Measurements from ENCODE around the gene PTGDR2. TPM values are rescaled to one million over a fixed set of nuclear protein-coding genes. Genes with fewer than 3 reads are reported as not detected.

Gene PTGDR2
- under 0.01 and 0.07 TPM in 2 replicates for total RNA-seq

GRCh38 chr11:60855726-60856633 lies at the start of gene PTGDR2:
Gene PTGDR2, minus strand, starts transcription at chr11:60855950. Its CDS starts 2,228 bp downstream, at chr11:60853722.

GRCh38 chr11:60866911-60867870 lies 11.4 kb upstream of the PTGDR2 start, which contains the start of gene ZP1:
Gene ZP1, plus strand, starts transcription at chr11:60867542. Its CDS starts 20 bp downstream, at chr11:60867562.

DNA sequence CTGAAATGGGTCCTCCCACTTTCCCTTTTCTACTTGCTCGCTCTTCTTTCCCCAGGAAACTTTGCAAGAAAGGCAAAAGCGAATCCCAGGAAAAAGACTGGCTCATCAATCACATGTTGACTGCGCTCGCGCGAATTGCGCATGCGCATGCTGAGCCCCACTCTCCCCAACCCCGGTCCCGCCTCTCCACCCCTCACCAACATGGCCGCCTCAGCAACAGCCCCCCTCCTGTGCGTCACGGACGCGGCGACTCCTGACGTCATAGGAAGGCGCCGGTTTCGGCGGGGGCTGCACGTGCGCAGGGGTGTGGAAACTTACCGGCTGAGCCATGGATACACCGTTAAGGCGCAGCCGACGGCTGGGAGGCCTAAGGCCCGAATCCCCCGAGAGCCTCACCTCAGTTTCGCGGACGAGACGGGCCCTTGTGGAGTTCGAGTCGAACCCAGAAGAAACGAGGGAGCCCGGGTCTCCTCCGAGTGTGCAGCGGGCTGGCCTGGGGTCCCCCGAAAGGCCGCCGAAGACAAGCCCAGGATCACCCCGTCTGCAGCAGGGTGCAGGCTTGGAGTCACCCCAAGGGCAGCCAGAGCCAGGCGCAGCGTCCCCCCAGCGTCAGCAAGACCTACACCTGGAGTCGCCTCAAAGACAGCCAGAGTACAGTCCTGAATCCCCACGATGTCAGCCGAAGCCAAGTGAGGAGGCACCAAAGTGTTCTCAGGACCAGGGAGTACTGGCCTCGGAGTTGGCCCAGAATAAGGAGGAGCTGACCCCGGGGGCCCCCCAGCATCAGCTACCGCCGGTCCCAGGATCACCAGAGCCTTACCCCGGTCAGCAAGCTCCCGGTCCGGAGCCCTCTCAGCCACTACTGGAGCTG lies 13.7 kb downstream of the PTGDR2 start, which contains the start of gene CCDC86:
Gene CCDC86 (plus strand): TSS at position 317 of the 871 bp plus-strand sequence. CDS start 12 bp downstream, at position 329.

Other genes with a start within 250 kb of the PTGDR2 start
- not detected in 2 replicates for gene MS4A8, start 156.3 kb downstream of the PTGDR2 start, total RNA-seq
- gene MS4A18, start 131.2 kb downstream of the PTGDR2 start, total RNA-seq, result not detected in 2 replicates
- gene MS4A15, start 99.1 kb downstream of the PTGDR2 start, total RNA-seq, result not detected in 2 replicates
- not detected in 2 replicates for gene MS4A10, start 70.6 kb downstream of the PTGDR2 start, total RNA-seq
- gene CCDC86, start 13.8 kb downstream of the PTGDR2 start, total RNA-seq, result 17.8 and 24.9 TPM in 2 replicates
- not detected in 2 replicates for gene ZP1, start 11.6 kb upstream of the PTGDR2 start, total RNA-seq
- 38.3 and 76.7 TPM in 2 replicates for gene PRPF19, start 50.6 kb upstream of the PTGDR2 start, total RNA-seq
- gene TMEM109, start 58.2 kb upstream of the PTGDR2 start, total RNA-seq, result 6.5 and 29.0 TPM in 2 replicates
- gene TMEM132A, start 68.5 kb upstream of the PTGDR2 start, total RNA-seq, result 22.6 and 144 TPM in 2 replicates
- gene SLC15A3, start 96.2 kb upstream of the PTGDR2 start, total RNA-seq, result under 0.01 and 0.85 TPM in 2 replicates
- 0.07 TPM in 1 of 2 replicates, not detected in the other for gene CD6, start 115.7 kb upstream of the PTGDR2 start, total RNA-seq
- not detected in 2 replicates for gene CD5, start 246.5 kb upstream of the PTGDR2 start, total RNA-seq